Measurements from ENCODE around the gene RNF145. TPM values are rescaled to one million over a fixed set of nuclear protein-coding genes. Genes with fewer than 3 reads are reported as not detected.

RNF145 gene
- total and polyA plus RNA-seq, 10 of the 15 experiments (the other 5 are each of a cell fraction or from before 2014, with no cell fraction given): 9.7 to 58.1 (median 38.2) TPM

GRCh38 chr5:159257629-159258283 is 48.4 kb upstream of the RNF145 start:
- no peak overlapping the region for H3K4me2 ChIP-seq (ENCODE audit: control insufficient read depth, insufficient read depth)
- H3K27ac ChIP-seq (ENCODE audit: control insufficient read depth, insufficient read depth): no peak overlapping the region
- no peak overlapping the region for H3K4me3 ChIP-seq
- no peak for FAIRE-seq
- intact Hi-C loops (cut with micrococcal nuclease; ENCODE audit: unreplicated experiment): no loop called here
- H3K36me3 ChIP-seq (ENCODE audit: control insufficient read depth in 2 of 2, insufficient read depth in 2 of 2, low read length in 1 of 2): no peaks in the 10 kb centered on the region
- ChIA-PET POLR2A (interaction anchor here (1.0 kb wide), 1 partner anchor 67 kb away, joined by 3 read pairs; no protein-coding TSS in a partner anchor), CTCF (interaction anchor here (1.1 kb wide), 1 partner anchor 101 kb away, joined by 3 read pairs; no protein-coding TSS in a partner anchor), RAD21 (ENCODE audit: unreplicated experiment) (no interaction called here), SMC1A (ENCODE audit: uncharacterized antibody, unreplicated experiment) (interaction anchor here (1.0 to 1.1 kb wide), 2 partner anchors 16 kb away, joined by 3 read pairs; no protein-coding TSS in a partner anchor)
- no peaks in the 10 kb centered on the region for H3K27me3 ChIP-seq (replicated peaks in 1 of 2; ENCODE audit: control insufficient read depth in 2 of 2, insufficient read depth in 2 of 2, low read length in 1 of 2)
- H3K9ac ChIP-seq (ENCODE audit: control insufficient read depth, insufficient read depth, low read length): no peak overlapping the region
- no peak for ATAC-seq
- no TSS peak for BruUV-seq (replicated peaks)
- H2AFZ ChIP-seq (ENCODE audit: control insufficient read depth, low read depth, low read length): no peak overlapping the region
- no peaks in the 10 kb centered on the region for H3K9me3 ChIP-seq (replicated peaks; ENCODE audit: control insufficient read depth, insufficient read depth, low read length)
- in situ Hi-C loops (cut with MboI): no loop called here
- peaks cover under 1% of the 10 kb centered on the region for H3K79me2 ChIP-seq (ENCODE audit: control insufficient read depth, insufficient read depth, low read length)
- TF ChIP-seq CHD1 (IDR thresholded peaks at IDR 0.05; ENCODE audit: low read depth, low read length) (no peak), HDAC6 (IDR thresholded peaks at IDR 0.05; ENCODE audit: unreplicated experiment) (no peak), ESRRA (IDR thresholded peaks at IDR 0.05; ENCODE audit: low read length) (no peak), SP1 (IDR thresholded peaks at IDR 0.05; ENCODE audit: low read depth, low read length) (no peak), PAX8 (IDR thresholded peaks at IDR 0.05) (no peak), CBX5 (IDR thresholded peaks at IDR 0.05; ENCODE audit: low read depth) (no peak)
- TF ChIP-seq, protein P1, sequence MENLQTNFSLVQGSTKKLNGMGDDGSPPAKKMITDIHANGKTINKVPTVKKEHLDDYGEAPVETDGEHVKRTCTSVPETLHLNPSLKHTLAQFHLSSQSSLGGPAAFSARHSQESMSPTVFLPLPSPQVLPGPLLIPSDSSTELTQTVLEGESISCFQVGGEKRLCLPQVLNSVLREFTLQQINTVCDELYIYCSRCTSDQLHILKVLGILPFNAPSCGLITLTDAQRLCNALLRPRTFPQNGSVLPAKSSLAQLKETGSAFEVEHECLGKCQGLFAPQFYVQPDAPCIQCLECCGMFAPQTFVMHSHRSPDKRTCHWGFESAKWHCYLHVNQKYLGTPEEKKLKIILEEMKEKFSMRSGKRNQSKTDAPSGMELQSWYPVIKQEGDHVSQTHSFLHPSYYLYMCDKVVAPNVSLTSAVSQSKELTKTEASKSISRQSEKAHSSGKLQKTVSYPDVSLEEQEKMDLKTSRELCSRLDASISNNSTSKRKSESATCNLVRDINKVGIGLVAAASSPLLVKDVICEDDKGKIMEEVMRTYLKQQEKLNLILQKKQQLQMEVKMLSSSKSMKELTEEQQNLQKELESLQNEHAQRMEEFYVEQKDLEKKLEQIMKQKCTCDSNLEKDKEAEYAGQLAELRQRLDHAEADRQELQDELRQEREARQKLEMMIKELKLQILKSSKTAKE (IDR thresholded peaks at IDR 0.05; ENCODE audit: low read depth, poor library complexity, severe bottlenecking): no peak
- TF ChIP-seq, protein P2, sequence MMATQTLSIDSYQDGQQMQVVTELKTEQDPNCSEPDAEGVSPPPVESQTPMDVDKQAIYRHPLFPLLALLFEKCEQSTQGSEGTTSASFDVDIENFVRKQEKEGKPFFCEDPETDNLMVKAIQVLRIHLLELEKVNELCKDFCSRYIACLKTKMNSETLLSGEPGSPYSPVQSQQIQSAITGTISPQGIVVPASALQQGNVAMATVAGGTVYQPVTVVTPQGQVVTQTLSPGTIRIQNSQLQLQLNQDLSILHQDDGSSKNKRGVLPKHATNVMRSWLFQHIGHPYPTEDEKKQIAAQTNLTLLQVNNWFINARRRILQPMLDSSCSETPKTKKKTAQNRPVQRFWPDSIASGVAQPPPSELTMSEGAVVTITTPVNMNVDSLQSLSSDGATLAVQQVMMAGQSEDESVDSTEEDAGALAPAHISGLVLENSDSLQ (IDR thresholded peaks at IDR 0.05): no peak
- H3K4me1 ChIP-seq (ENCODE audit: control insufficient read depth, insufficient read depth, low read length): no peaks in the 10 kb centered on the region
- 47% methylated on average over 6 of the region's 6 CpGs for WGBS (ENCODE audit: insufficient coverage, insufficient replicate concordance, low lambda C conversion rate, missing lambda C conversion rate)
- H4K20me1 ChIP-seq (ENCODE audit: control insufficient read depth, insufficient read depth): no peaks in the 10 kb centered on the region
- no peak for DNase-seq (ENCODE audit: low read depth, low spot score)
